ENCODE results near the gene CAPSL.
"Not testable (repeated sequence)": the region's sequence is repeated elsewhere in the genome, so short reads cannot be mapped to it uniquely, and the experiment has no call there.

Gene CAPSL

GRCh38 chr5:35870605-35871004 lies 67.8 kb downstream of the CAPSL start:
- DNase-seq = no peak

GRCh38 chr5:35869685-35870277 lies 68.6 kb downstream of the CAPSL start:
- no peak for DNase-seq

- no peak for DNase-seq
Measured at GRCh38 chr5:35867998-35868397, 70.4 kb downstream of the CAPSL start.

- peak; percentile 20 for DNase-seq
Measured at GRCh38 chr5:35863159-35863558, 75.3 kb downstream of the CAPSL start.

GRCh38 chr5:35862126-35862525 lies 76.3 kb downstream of the CAPSL start:
- no peak for DNase-seq

GRCh38 chr5:35861718-35862117 lies 76.7 kb downstream of the CAPSL start:
- no peak for DNase-seq

GRCh38 chr5:35860686-35861085 lies 77.7 kb downstream of the CAPSL start:
- DNase-seq = no peak

- DNase-seq = peak; percentile 52
Measured at GRCh38 chr5:35859101-35859661, 79.2 kb downstream of the CAPSL start.

GRCh38 chr5:35857606-35858205 lies 80.7 kb downstream of the CAPSL start:
- no peak for DNase-seq

GRCh38 chr5:35856765-35857351 lies 81.6 kb downstream of the CAPSL start, which contains the start of gene IL7R:
Gene IL7R (plus strand): TSS chr5:35856891. CDS start chr5:35856978, 87 bp downstream.
- DNase-seq = no peak

- DNase-seq = not testable (repeated sequence)
Measured at GRCh38 chr5:35856186-35856764, 82.1 kb downstream of the CAPSL start.

- DNase-seq = no peak
Measured at GRCh38 chr5:35855187-35855586, 83.2 kb downstream of the CAPSL start.
